ENCODE data around the gene LHX2.

LHX2 gene

DNA sequence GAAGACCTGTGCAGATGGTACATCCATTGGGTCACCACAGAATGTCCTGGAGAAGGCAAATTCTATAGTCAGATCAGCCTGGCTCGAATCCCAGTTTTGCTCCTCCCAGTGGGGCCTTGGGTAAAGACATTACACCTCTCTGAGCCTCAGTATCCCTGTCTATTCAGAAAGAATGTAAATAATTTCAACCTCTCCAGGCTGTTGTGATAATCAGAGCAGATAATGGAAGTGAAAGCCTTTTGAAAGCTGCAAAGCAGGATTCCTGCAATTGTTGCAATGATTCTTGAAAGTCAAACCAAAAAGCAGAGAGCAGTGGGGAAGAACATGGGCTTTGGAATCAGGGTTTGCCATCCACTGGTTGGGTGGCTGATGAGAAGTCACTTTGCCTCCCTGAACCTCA is 63.2 kb downstream of the LHX2 start:
- Histone ChIP-seq H3K27ac (ENCODE audit: low read length) (no peak overlapping the region), H3K27me3 (ENCODE audit: low read depth, low read length) (peaks cover 46% of the 10 kb centered on the region), H3K36me3 (replicated peaks; ENCODE audit: low read depth, low read length) (no peaks in the 10 kb centered on the region), H3K4me1 (ENCODE audit: low read length) (no peaks in the 10 kb centered on the region), H2AFZ (ENCODE audit: low read depth, low read length) (no peak overlapping the region), H3K4me3 (ENCODE audit: low read length) (no peak overlapping the region), H4K20me1 (ENCODE audit: insufficient read depth, low read length) (no peaks in the 10 kb centered on the region), H3K9me3 (ENCODE audit: insufficient read depth, low read length) (no peaks in the 10 kb centered on the region), H3K9ac (ENCODE audit: low read length) (no peak overlapping the region), H3K4me2 (ENCODE audit: low read length) (no peak overlapping the region), H3K79me2 (ENCODE audit: low read length) (no peaks in the 10 kb centered on the region)
- TF ChIP-seq, protein P1, sequence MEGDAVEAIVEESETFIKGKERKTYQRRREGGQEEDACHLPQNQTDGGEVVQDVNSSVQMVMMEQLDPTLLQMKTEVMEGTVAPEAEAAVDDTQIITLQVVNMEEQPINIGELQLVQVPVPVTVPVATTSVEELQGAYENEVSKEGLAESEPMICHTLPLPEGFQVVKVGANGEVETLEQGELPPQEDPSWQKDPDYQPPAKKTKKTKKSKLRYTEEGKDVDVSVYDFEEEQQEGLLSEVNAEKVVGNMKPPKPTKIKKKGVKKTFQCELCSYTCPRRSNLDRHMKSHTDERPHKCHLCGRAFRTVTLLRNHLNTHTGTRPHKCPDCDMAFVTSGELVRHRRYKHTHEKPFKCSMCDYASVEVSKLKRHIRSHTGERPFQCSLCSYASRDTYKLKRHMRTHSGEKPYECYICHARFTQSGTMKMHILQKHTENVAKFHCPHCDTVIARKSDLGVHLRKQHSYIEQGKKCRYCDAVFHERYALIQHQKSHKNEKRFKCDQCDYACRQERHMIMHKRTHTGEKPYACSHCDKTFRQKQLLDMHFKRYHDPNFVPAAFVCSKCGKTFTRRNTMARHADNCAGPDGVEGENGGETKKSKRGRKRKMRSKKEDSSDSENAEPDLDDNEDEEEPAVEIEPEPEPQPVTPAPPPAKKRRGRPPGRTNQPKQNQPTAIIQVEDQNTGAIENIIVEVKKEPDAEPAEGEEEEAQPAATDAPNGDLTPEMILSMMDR (IDR thresholded peaks at IDR 0.05; ENCODE audit: low read depth, low read length), result no peak
- TF ChIP-seq EZH2phosphoT487 (IDR thresholded peaks at IDR 0.05; ENCODE audit: low read depth), result no peak

- H3K36me3 ChIP-seq (replicated peaks; ENCODE audit: low read depth, low read length), result no peaks in the 10 kb centered on the region
- H3K4me2 ChIP-seq (ENCODE audit: low read length), result no peak overlapping the region
- no peaks in the 10 kb centered on the region for H3K79me2 ChIP-seq (ENCODE audit: low read length)
- H2AFZ ChIP-seq (ENCODE audit: low read depth, low read length), result no peak overlapping the region
- peaks cover 42% of the 10 kb centered on the region for H3K27me3 ChIP-seq (ENCODE audit: low read depth, low read length)
- no peaks in the 10 kb centered on the region for H3K4me1 ChIP-seq (ENCODE audit: low read length)
- no peaks in the 10 kb centered on the region for H3K9me3 ChIP-seq (ENCODE audit: insufficient read depth, low read length)
- no peak overlapping the region for H3K4me3 ChIP-seq (ENCODE audit: low read length)
- H4K20me1 ChIP-seq (ENCODE audit: insufficient read depth, low read length), result no peaks in the 10 kb centered on the region
- no peak overlapping the region for H3K9ac ChIP-seq (ENCODE audit: low read length)
- TF ChIP-seq EZH2phosphoT487 (IDR thresholded peaks at IDR 0.05; ENCODE audit: low read depth), result no peak
- TF ChIP-seq, protein P1 (IDR thresholded peaks at IDR 0.05; ENCODE audit: low read depth, low read length), result no peak
- H3K27ac ChIP-seq (ENCODE audit: low read length), result no peak overlapping the region
Observed at GRCh38 chr9:124075761-124076160, 64.2 kb downstream of the LHX2 start.

GRCh38 chr9:124077915-124078572 is 66.5 kb downstream of the LHX2 start:
- H3K27me3 ChIP-seq (ENCODE audit: low read depth, low read length), result peaks cover 24% of the 10 kb centered on the region
- no peaks in the 10 kb centered on the region for H3K9me3 ChIP-seq (ENCODE audit: insufficient read depth, low read length)
- no peak overlapping the region for H3K4me2 ChIP-seq (ENCODE audit: low read length)

GRCh38 chr9:124078641-124079040 is 67.1 kb downstream of the LHX2 start:
- Histone ChIP-seq H3K9ac (ENCODE audit: low read length) (no peak overlapping the region), H3K36me3 (replicated peaks; ENCODE audit: low read depth, low read length) (no peaks in the 10 kb centered on the region), H2AFZ (ENCODE audit: low read depth, low read length) (no peak overlapping the region), H3K79me2 (ENCODE audit: low read length) (no peaks in the 10 kb centered on the region), H3K9me3 (ENCODE audit: insufficient read depth, low read length) (no peaks in the 10 kb centered on the region), H3K27ac (ENCODE audit: low read length) (no peak overlapping the region), H3K4me3 (ENCODE audit: low read length) (no peak overlapping the region), H3K4me2 (ENCODE audit: low read length) (no peak overlapping the region), H3K27me3 (ENCODE audit: low read depth, low read length) (peaks cover 25% of the 10 kb centered on the region; the same call in 1 of the 2 replicates), H3K4me1 (ENCODE audit: low read length) (no peaks in the 10 kb centered on the region), H4K20me1 (ENCODE audit: insufficient read depth, low read length) (no peaks in the 10 kb centered on the region)
- TF ChIP-seq, protein P1 (IDR thresholded peaks at IDR 0.05; ENCODE audit: low read depth, low read length), result no peak
- TF ChIP-seq EZH2phosphoT487 (IDR thresholded peaks at IDR 0.05; ENCODE audit: low read depth), result no peak

More at GRCh38 chr9:124077915-124078572, 66.5 kb downstream of the LHX2 start:
- Histone ChIP-seq H4K20me1 (ENCODE audit: insufficient read depth, low read length) (no peaks in the 10 kb centered on the region), H3K4me3 (ENCODE audit: low read length) (no peak overlapping the region), H3K36me3 (replicated peaks; ENCODE audit: low read depth, low read length) (no peaks in the 10 kb centered on the region), H3K27ac (ENCODE audit: low read length) (no peak overlapping the region), H2AFZ (ENCODE audit: low read depth, low read length) (no peak overlapping the region), H3K9ac (ENCODE audit: low read length) (no peak overlapping the region), H3K79me2 (ENCODE audit: low read length) (no peaks in the 10 kb centered on the region), H3K4me1 (ENCODE audit: low read length) (no peaks in the 10 kb centered on the region)
- no peak for TF ChIP-seq EZH2phosphoT487 (IDR thresholded peaks at IDR 0.05; ENCODE audit: low read depth)
- TF ChIP-seq, protein P1 (IDR thresholded peaks at IDR 0.05; ENCODE audit: low read depth, low read length), result no peak

Measured in OCI-LY3 (cell line).